Smooth muscle cell (in vitro differentiated cells): Measurements from ENCODE around the gene SH3D21. TPM values are rescaled to one million over a fixed set of nuclear protein-coding genes. Genes with fewer than 3 reads are reported as not detected.
A peak's percentile ranks its signal among the peaks of the same experiment; 100 is the strongest.

Source experiments
- DNase-seq: peaks from one replicate; lab custom pipeline; 2025; ENCODE audit not compliant: unreplicated experiment; lab: John Stamatoyannopoulos, UW
- H2AFZ ChIP-seq: fragments of 200-600 bp; sonication (generic); 2 replicates; pipeline ENCODE4 v1.6.0; 2016; ENCODE audit warnings: antibody characterized with exemption, low read depth, mild to moderate bottlenecking
- H3F3A ChIP-seq: fragments of 200-600 bp; sonication (generic); 2 replicates; pipeline ENCODE4 v1.6.0; 2017; ENCODE audit warnings: antibody characterized with exemption, low read depth
- H3K27ac ChIP-seq: fragments of 200-600 bp; sonication (generic); 2 replicates; pipeline ENCODE4 v1.5.1; 2016; ENCODE audit warnings: low read depth, mild to moderate bottlenecking
- H3K27me3 ChIP-seq: fragments of 200-600 bp; sonication (generic); 2 replicates; pipeline ENCODE4 v1.6.1; 2016; ENCODE audit warnings: low read depth, mild to moderate bottlenecking
- H3K36me3 ChIP-seq: fragments of 200-600 bp; sonication (generic); 2 replicates; pipeline ENCODE4 v1.5.1; 2016; ENCODE audit warnings: low read depth
- H3K4me1 ChIP-seq: fragments of 200-600 bp; sonication (generic); 2 replicates; pipeline ENCODE4 v1.5.1; 2016; ENCODE audit warnings: low read depth
- H3K4me2 ChIP-seq: fragments of 200-600 bp; sonication (generic); 2 replicates; pipeline ENCODE4 v1.6.0; 2016; ENCODE audit warnings: mild to moderate bottlenecking
- H3K4me3 ChIP-seq: fragments of 200-600 bp; sonication (generic); 2 replicates; pipeline ENCODE4 v1.5.1; 2016; ENCODE audit warnings: mild to moderate bottlenecking
- H3K79me2 ChIP-seq: fragments of 200-600 bp; sonication (generic); 2 replicates; pipeline ENCODE4 v1.6.0; 2016; ENCODE audit warnings: low read depth, mild to moderate bottlenecking
- H3K9ac ChIP-seq: fragments of 200-600 bp; sonication (generic); 2 replicates; pipeline ENCODE4 v1.6.0; 2016; ENCODE audit warnings: low read depth
- H3K9me3 ChIP-seq: fragments of 200-600 bp; sonication (generic); replicated peaks from 2 replicates; pipeline ENCODE4 v1.5.1; 2016; ENCODE audit warnings: low read depth
- H4K20me1 ChIP-seq: fragments of 200-600 bp; sonication (generic); 2 replicates; pipeline ENCODE4 v1.6.0; 2016; ENCODE audit warnings: low read depth
- CTCF ChIP-seq: fragments of 200-600 bp; sonication (generic); IDR thresholded peaks from 2 replicates; pipeline ENCODE4 v1.5.1; 2017; ENCODE audit warnings: borderline replicate concordance, mild to moderate bottlenecking, antibody characterized with exemption; ENCODE audit not compliant: insufficient read depth, poor library complexity, severe bottlenecking
- WGBS: methylation state at CpG from one replicate; pipeline ENCODE4 v1.1.7; 2016; ENCODE audit warnings: low lambda C conversion rate; 5-methylcytosine and 5-hydroxymethylcytosine counted together
- polyA plus RNA-seq: library from polyadenylated mRNA; unstranded; fragments of >200 nt; fragmentation: Nextera tagmentation; extraction: Ambion mirVana; gene quantifications from 2 replicates; pipeline ENCODE4 v1.2.1, GENCODE V29; 2016
- total RNA-seq: library from RNA; depleted of rRNA; stranded (reverse); fragments of >200 nt; gene quantifications from 2 replicates; pipeline ENCODE4 v1.2.3, GENCODE V29; 2014

SH3D21 gene
- total and polyA plus RNA-seq, 2 experiments from 2014 or later, result 6.9 to 12.0 TPM

- H3F3A ChIP-seq, result peaks cover 18% of the 10 kb centered on the region
- H3K27me3 ChIP-seq, result no peaks in the 10 kb centered on the region
- H4K20me1 ChIP-seq, result peaks cover 16% of the 10 kb centered on the region
- peak overlapping the region; percentile 83 for H3K27ac ChIP-seq
- peak overlapping the region; percentile 86 for H3K9ac ChIP-seq
- H3K9me3 ChIP-seq, result no peaks in the 10 kb centered on the region
- peak; percentile 42 for DNase-seq
- H3K4me1 ChIP-seq, result peaks cover 27% of the 10 kb centered on the region
- H3K79me2 ChIP-seq, result peaks cover 3% of the 10 kb centered on the region
- no peaks in the 10 kb centered on the region for H3K36me3 ChIP-seq
- TF ChIP-seq CTCF, result no peak
- WGBS, result 20% methylated on average over 59 of the region's 67 CpGs
- H3K4me2 ChIP-seq, result peak overlapping the region; percentile 97
- no peak overlapping the region for H2AFZ ChIP-seq
- peak overlapping the region; percentile 83 for H3K4me3 ChIP-seq
Measured at GRCh38 chr1:36322041-36322785, 16.0 kb downstream of the SH3D21 start.

GRCh38 chr1:36322786-36323635, 16.8 kb downstream of the SH3D21 start:
- Histone ChIP-seq H2AFZ (no peak overlapping the region), H3K4me1 (peaks cover 27% of the 10 kb centered on the region), H3K9ac (peak overlapping the region; percentile 86), H3K9me3 (no peaks in the 10 kb centered on the region), H4K20me1 (peaks cover 16% of the 10 kb centered on the region), H3F3A (peaks cover 16% of the 10 kb centered on the region), H3K36me3 (no peaks in the 10 kb centered on the region), H3K79me2 (peaks cover 3% of the 10 kb centered on the region), H3K4me2 (peak overlapping the region; percentile 97), H3K27ac (peak overlapping the region; percentile 83), H3K4me3 (peak overlapping the region; percentile 83), H3K27me3 (no peaks in the 10 kb centered on the region)
- WGBS, result 1% methylated on average over 39 of the region's 83 CpGs
- peak; percentile 74 for DNase-seq
- no peak for TF ChIP-seq CTCF

GRCh38 chr1:36323636-36324352, 17.6 kb downstream of the SH3D21 start, which contains the start of gene EVA1B:
EVA1B (minus strand) TSS chr1:36323645; CDS start chr1:36323037, 608 bp downstream.
- Histone ChIP-seq H2AFZ (no peak within 1 kb of the TSS), H3K36me3 (no peaks in the 10 kb centered on the region), H3K4me1 (peaks cover 27% of the 10 kb centered on the region), H3F3A (peaks cover 11% of the 10 kb centered on the region), H3K9me3 (no peaks in the 10 kb centered on the region), H4K20me1 (peaks cover 16% of the 10 kb centered on the region), H3K4me2 (peak within 1 kb of the TSS; percentile 97), H3K27ac (peak within 1 kb of the TSS; percentile 83), H3K79me2 (peaks cover 3% of the 10 kb centered on the region), H3K4me3 (peak within 1 kb of the TSS; percentile 83), H3K9ac (peak within 1 kb of the TSS; percentile 86), H3K27me3 (no peaks in the 10 kb centered on the region)
- 13% methylated on average over 19 of the region's 36 CpGs for WGBS
- peak; percentile 72 for DNase-seq
- no peak for TF ChIP-seq CTCF
